ENCODE measurements around the gene RXRG. TPM values are rescaled to one million over a fixed set of nuclear protein-coding genes. Genes with fewer than 3 reads are reported as not detected.

Gene RXRG
- total and polyA plus RNA-seq, 2 of the 8 experiments (the other 6 are each of a cell fraction or from before 2014, with no cell fraction given) = not detected

GRCh38 chr1:165456861-165457260 lies 11.9 kb upstream of the RXRG start:
- no peak overlapping the region for H2BK15ac ChIP-seq (ENCODE audit: low read length)
- POLR2A ChIA-PET (ENCODE audit: partially characterized antibody) = no interaction called here
- H3K36me3 ChIP-seq (ENCODE audit: control insufficient read depth in 2 of 4, insufficient read depth in 4 of 4, low read length in 3 of 4) = no peaks in the 10 kb centered on the region
- DNase-seq (ENCODE audit: low read depth in 1 of 2, low spot score in 2 of 2) = no peak
- CTCF ChIA-PET (ENCODE audit: partially characterized antibody) = interaction anchor here (1.0 to 1.4 kb wide), 2 partner anchors 13 to 16 kb away, joined by 3 to 4 read pairs; no protein-coding TSS in a partner anchor
- H3K9ac ChIP-seq (replicated peaks in 1 of 4; ENCODE audit: extremely low read depth in 1 of 4, low read depth in 3 of 4, low read length in 3 of 4) = no peak overlapping the region
- H3K23ac ChIP-seq (ENCODE audit: insufficient read length) = no peak overlapping the region
- no peak overlapping the region for H3K4ac ChIP-seq (replicated peaks; ENCODE audit: insufficient read length, low read depth, low read length)
- FAIRE-seq = no peak
- H2BK12ac ChIP-seq (ENCODE audit: low read depth, low read length) = no peak overlapping the region
- no peak overlapping the region for H4K91ac ChIP-seq (replicated peaks; ENCODE audit: insufficient read length, low read length)
- no peaks in the 10 kb centered on the region for H3K4me1 ChIP-seq (replicated peaks in 1 of 4; ENCODE audit: control insufficient read depth in 3 of 4, insufficient read depth in 4 of 4, low read length in 3 of 4)
- H4K8ac ChIP-seq (ENCODE audit: extremely low read depth, insufficient read depth, low read length) = no peak overlapping the region
- H3K79me1 ChIP-seq (ENCODE audit: low read depth, low read length) = no peaks in the 10 kb centered on the region
- TF ChIP-seq EZH2 (IDR thresholded peaks at IDR 0.05; ENCODE audit: low read depth, low read length, severe bottlenecking) = no peak
- no peak for TF ChIP-seq BCL11A (IDR thresholded peaks at IDR 0.05; ENCODE audit: low read depth in 2 of 2, low read length in 2 of 2)
- TF ChIP-seq BACH1 (IDR thresholded peaks at IDR 0.05; ENCODE audit: low read length) = no peak
- no peak for TF ChIP-seq SP1 (IDR thresholded peaks at IDR 0.05; ENCODE audit: low read depth, low read length)
- TF ChIP-seq BRCA1 (IDR thresholded peaks at IDR 0.05; ENCODE audit: low read depth, low read length) = no peak
- H3K56ac ChIP-seq (replicated peaks; ENCODE audit: insufficient read length, low read depth, low read length) = no peak overlapping the region
- no peak overlapping the region for H2BK5ac ChIP-seq (ENCODE audit: low read depth, low read length)
- WGBS, 2 experiments (ENCODE audit: extremely low coverage in 1 of 2, insufficient coverage in 1 of 2, insufficient read length in 1 of 2, insufficient replicate concordance in 2 of 2, low coverage in 1 of 2, low lambda C conversion rate in 2 of 2, missing lambda C conversion rate in 1 of 2) = 84% methylated on average over 6 of the region's 6 CpGs; no CpG with 5 or more reads in 1 of the 2 experiments
- peaks cover 0 to 1% (median 0%) of the 10 kb centered on the region in 4 experiments; a peak in 3 of 7 replicates for H3K27me3 ChIP-seq (replicated peaks in 1 of 4; ENCODE audit: control insufficient read depth in 3 of 4, extremely low read depth in 1 of 4, insufficient read depth in 3 of 4, low read length in 3 of 4)
- no peak overlapping the region for H3K4me3 ChIP-seq (ENCODE audit: extremely low read depth in 1 of 4, insufficient read depth in 2 of 4, low read depth in 3 of 4, low read length in 4 of 4)
- H2BK20ac ChIP-seq (ENCODE audit: low read length) = no peak overlapping the region
- H2AK5ac ChIP-seq (ENCODE audit: low read depth, low read length) = no peak overlapping the region
- H3K27ac ChIP-seq (ENCODE audit: low read depth, low read length) = no peak overlapping the region
- no peak overlapping the region for H3K4me2 ChIP-seq (ENCODE audit: insufficient read depth in 1 of 2, low read depth in 2 of 2, low read length in 2 of 2)
- H4K20me1 ChIP-seq (replicated peaks in 1 of 2; ENCODE audit: control insufficient read depth in 1 of 2, insufficient read depth in 2 of 2, low read length in 2 of 2) = no peaks in the 10 kb centered on the region
- no peaks in the 10 kb centered on the region for H3K79me2 ChIP-seq (ENCODE audit: control insufficient read depth in 1 of 2, insufficient read depth in 2 of 2, low read length in 2 of 2)
- no peaks in the 10 kb centered on the region for H3K9me3 ChIP-seq (ENCODE audit: insufficient read depth in 2 of 2, low read depth in 1 of 2, low read length in 1 of 2)
- no peak overlapping the region for H3K14ac ChIP-seq (ENCODE audit: insufficient read length)
- H3K18ac ChIP-seq (ENCODE audit: extremely low read depth, low read length) = no peak overlapping the region
- H2AFZ ChIP-seq (ENCODE audit: low read length) = no peak overlapping the region
- H2BK120ac ChIP-seq (replicated peaks; ENCODE audit: low read depth, low read length) = no peak overlapping the region
- no peak overlapping the region for H4K5ac ChIP-seq (ENCODE audit: insufficient read length, low read depth, low read length)
- no peaks in the 10 kb centered on the region for H3K23me2 ChIP-seq (ENCODE audit: low read depth, low read length)
